Nephron (organoid): ENCODE measurements around the gene KCNT1.

Experiments
- H3K27ac Mint-ChIP-seq, 3 experiments: 2 replicates each; pipeline ENCODE4 v1.8.0; 2020; ENCODE audit warnings: mixed read lengths in 3 of 3, mild to moderate bottlenecking in 2 of 3, moderate library complexity in 1 of 3
- H3K27me3 Mint-ChIP-seq: 2 replicates; pipeline ENCODE4 v1.8.0; 2021; ENCODE audit warnings: low read depth, mild to moderate bottlenecking, moderate library complexity, mixed read lengths
- H3K36me3 Mint-ChIP-seq: 2 replicates; pipeline ENCODE4 v1.8.0; 2020; ENCODE audit warnings: low read depth, mixed read lengths
- H3K4me1 Mint-ChIP-seq: 2 replicates; pipeline ENCODE4 v1.8.0; 2020; ENCODE audit warnings: mixed read lengths
- H3K4me3 Mint-ChIP-seq, 3 experiments: 2 replicates each; pipeline ENCODE4 v1.8.0; 2020; ENCODE audit warnings: mild to moderate bottlenecking in 3 of 3, mixed read lengths in 3 of 3, moderate library complexity in 2 of 3
- H3K9me3 Mint-ChIP-seq: 2 replicates; pipeline ENCODE4 v1.8.0; 2020; ENCODE audit warnings: mixed read lengths
- TF ChIP-seq, protein P1 (sequence below), 3 experiments: fragments of 200-600 bp; sonication (generic); IDR thresholded peaks; one replicate each; pipeline ENCODE4 v1.5.0; 2021; ENCODE audit warnings: antibody characterized with exemption in 3 of 3; ENCODE audit not compliant: unreplicated experiment in 3 of 3

The KCNT1 gene

DNA sequence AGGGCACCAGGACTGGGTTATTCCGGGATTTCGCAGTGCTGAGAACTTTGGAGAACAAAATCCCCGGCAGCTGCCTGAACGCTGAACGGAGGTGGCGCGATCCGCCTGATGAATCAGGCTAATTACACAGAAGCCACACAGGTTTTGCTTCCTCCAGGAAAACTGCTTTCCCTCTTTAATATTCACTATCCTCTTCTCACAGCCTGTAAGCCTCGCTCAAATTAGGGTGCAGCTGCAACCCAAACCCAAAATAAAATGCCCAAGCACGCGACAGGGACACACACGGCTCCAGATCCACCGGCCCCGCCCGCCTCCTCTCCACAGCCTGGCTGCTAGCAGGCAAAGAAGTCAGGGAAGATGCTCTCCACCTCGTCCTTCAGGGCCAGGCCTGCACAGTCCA, 8.7 kb upstream of the KCNT1 start:
- Mint-ChIP-seq H3K27me3 (peaks cover 26% of the 10 kb centered on the region), H3K27ac (no peak overlapping the region), H3K36me3 (no peaks in the 10 kb centered on the region), H3K9me3 (no peaks in the 10 kb centered on the region), H3K4me1 (no peaks in the 10 kb centered on the region), H3K4me3 (no peak overlapping the region)
- TF ChIP-seq, protein P1, sequence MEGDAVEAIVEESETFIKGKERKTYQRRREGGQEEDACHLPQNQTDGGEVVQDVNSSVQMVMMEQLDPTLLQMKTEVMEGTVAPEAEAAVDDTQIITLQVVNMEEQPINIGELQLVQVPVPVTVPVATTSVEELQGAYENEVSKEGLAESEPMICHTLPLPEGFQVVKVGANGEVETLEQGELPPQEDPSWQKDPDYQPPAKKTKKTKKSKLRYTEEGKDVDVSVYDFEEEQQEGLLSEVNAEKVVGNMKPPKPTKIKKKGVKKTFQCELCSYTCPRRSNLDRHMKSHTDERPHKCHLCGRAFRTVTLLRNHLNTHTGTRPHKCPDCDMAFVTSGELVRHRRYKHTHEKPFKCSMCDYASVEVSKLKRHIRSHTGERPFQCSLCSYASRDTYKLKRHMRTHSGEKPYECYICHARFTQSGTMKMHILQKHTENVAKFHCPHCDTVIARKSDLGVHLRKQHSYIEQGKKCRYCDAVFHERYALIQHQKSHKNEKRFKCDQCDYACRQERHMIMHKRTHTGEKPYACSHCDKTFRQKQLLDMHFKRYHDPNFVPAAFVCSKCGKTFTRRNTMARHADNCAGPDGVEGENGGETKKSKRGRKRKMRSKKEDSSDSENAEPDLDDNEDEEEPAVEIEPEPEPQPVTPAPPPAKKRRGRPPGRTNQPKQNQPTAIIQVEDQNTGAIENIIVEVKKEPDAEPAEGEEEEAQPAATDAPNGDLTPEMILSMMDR (IDR thresholded peaks at IDR 0.05; ENCODE audit: unreplicated experiment in 3 of 3): no peak

DNA sequence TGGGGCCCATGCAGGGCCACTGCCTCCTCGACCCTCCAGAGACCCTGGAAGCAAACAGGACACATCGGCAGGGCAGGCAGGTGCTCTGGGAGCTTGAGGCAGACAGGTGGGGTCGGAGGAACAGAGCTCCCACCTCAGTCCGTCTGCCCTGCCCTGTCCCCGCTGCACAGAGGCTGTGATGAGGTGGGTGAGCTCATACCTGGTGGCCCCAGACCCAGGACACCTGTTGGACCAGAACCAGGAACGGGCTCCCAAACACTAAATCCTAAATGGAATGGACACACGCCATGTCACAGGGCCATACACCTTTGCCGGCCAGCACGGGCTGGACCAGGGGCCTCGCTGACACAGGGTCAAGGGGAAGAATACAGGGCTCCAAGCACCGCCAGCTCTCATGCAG, 8.2 kb upstream of the KCNT1 start:
- no peaks in the 10 kb centered on the region for H3K4me1 Mint-ChIP-seq
- no peak overlapping the region for H3K27ac Mint-ChIP-seq
- H3K36me3 Mint-ChIP-seq: no peaks in the 10 kb centered on the region
- TF ChIP-seq, protein P1 (IDR thresholded peaks at IDR 0.05; ENCODE audit: unreplicated experiment in 3 of 3): no peak
- peaks cover 26% of the 10 kb centered on the region for H3K27me3 Mint-ChIP-seq
- no peaks in the 10 kb centered on the region for H3K9me3 Mint-ChIP-seq
- no peak overlapping the region for H3K4me3 Mint-ChIP-seq

DNA sequence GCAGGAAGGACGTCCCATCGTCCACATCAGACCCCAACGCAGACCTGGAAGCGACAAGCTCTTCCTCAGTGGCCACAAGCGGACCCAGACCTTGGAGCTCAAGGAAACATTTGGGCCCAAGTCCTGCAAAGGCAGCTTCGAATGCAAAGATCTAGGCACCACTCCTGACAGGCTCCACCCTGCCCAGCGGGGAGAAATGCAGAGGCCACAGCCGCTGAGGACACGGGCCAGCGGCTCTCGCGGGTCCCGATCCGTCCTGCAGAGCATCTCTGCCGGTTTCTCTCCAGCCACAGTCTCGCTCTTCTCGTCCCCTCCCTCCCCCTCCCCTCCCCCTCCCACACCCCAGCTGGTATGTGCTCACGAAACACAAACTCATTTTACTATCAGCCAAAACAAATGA, 7.6 kb upstream of the KCNT1 start:
- Mint-ChIP-seq H3K9me3 (no peaks in the 10 kb centered on the region), H3K27ac (no peak overlapping the region), H3K27me3 (peaks cover 26% of the 10 kb centered on the region), H3K36me3 (no peaks in the 10 kb centered on the region), H3K4me3 (no peak overlapping the region), H3K4me1 (no peaks in the 10 kb centered on the region)
- TF ChIP-seq, protein P1 (IDR thresholded peaks at IDR 0.05; ENCODE audit: unreplicated experiment in 3 of 3): no peak

DNA sequence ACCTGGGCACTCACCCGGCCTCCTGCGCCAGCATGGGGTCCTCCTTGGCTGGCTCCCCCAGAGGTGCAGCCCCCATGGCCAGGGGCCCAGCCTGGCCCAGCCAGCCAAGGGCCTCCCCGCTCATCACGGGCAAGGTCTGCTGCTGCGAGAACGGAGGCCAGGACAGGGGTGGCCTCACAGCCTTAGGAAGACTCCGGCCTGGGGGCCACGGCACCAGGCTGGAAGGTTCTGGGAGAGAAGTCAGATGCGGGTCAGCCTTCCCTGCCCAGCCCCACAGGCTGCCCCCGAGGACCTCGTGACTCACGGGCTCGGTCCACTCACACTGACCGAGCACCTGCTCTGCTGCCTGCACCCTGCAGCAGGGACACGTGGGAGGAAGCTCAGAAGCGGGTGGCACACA, 6.9 kb upstream of the KCNT1 start:
- Mint-ChIP-seq H3K27ac (no peak overlapping the region), H3K36me3 (no peaks in the 10 kb centered on the region), H3K4me3 (no peak overlapping the region), H3K9me3 (no peaks in the 10 kb centered on the region), H3K27me3 (peaks cover 23% of the 10 kb centered on the region), H3K4me1 (no peaks in the 10 kb centered on the region)
- TF ChIP-seq, protein P1 (IDR thresholded peaks at IDR 0.05; ENCODE audit: unreplicated experiment in 3 of 3): no peak

DNA sequence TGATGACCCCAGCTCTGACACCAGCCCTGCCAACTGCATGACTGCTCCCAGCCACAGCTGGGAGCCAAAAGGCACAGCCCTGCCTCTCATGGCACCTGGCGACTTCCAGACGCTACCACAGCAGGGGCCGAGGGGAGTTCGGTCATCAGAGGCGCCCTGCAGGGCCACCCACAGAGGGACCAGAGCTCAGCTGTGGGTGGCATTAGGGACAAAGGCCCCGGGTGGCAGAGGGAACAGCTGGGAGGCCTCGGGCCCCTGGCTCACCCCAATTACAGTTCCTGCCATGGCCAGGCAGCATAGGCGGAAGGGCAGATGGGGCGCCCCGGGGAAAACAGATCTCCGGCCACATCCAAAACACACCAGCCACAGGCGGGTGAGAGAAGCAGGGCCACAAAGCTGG, 6.3 kb upstream of the KCNT1 start:
- no peak overlapping the region for H3K4me3 Mint-ChIP-seq
- TF ChIP-seq, protein P1 (IDR thresholded peaks at IDR 0.05; ENCODE audit: unreplicated experiment in 3 of 3): no peak
- H3K27me3 Mint-ChIP-seq: peaks cover 21% of the 10 kb centered on the region
- H3K36me3 Mint-ChIP-seq: no peaks in the 10 kb centered on the region
- H3K4me1 Mint-ChIP-seq: no peaks in the 10 kb centered on the region
- no peak overlapping the region for H3K27ac Mint-ChIP-seq
- H3K9me3 Mint-ChIP-seq: no peaks in the 10 kb centered on the region

DNA sequence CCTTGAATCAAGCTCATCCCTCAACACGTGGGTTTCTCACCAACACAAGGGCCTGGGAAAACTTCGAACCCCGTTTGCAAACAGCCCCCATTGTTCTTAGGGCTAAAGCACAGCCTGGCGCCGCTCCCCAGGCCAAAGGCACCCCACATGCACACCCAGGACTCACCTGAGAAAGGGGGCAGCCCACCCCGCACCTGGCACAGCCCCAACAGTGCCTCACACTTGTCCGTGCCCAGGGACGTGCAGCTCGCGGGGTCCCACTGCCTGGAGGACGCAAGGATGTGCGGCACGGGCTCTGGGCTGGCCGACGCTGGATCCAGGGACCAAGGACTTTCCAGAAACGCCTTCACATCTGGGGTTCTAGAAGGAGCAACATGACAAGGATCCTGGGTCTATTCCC, 5.5 kb upstream of the KCNT1 start:
- H3K36me3 Mint-ChIP-seq: no peaks in the 10 kb centered on the region
- peaks cover 16% of the 10 kb centered on the region for H3K27me3 Mint-ChIP-seq
- no peaks in the 10 kb centered on the region for H3K4me1 Mint-ChIP-seq
- no peak overlapping the region for H3K4me3 Mint-ChIP-seq
- TF ChIP-seq, protein P1 (IDR thresholded peaks at IDR 0.05; ENCODE audit: unreplicated experiment in 3 of 3): no peak
- H3K27ac Mint-ChIP-seq: no peak overlapping the region
- H3K9me3 Mint-ChIP-seq: no peaks in the 10 kb centered on the region
